HG03575 (cell line): ENCODE results near the gene IL17F.
"Not testable (repeated sequence)": the region's sequence is repeated elsewhere in the genome, so short reads cannot be mapped to it uniquely, and the experiment has no call there.

ENCODE experiments used
- ATAC-seq: cut with Tn5 transposase; IDR thresholded peaks from one replicate; pipeline ENCODE4 v1.9.1; 2021; ENCODE audit not compliant: unreplicated experiment, insufficient number of reproducible peaks, low FRiP score; ENCODE audit errors: extremely low read depth

The IL17F gene

DNA sequence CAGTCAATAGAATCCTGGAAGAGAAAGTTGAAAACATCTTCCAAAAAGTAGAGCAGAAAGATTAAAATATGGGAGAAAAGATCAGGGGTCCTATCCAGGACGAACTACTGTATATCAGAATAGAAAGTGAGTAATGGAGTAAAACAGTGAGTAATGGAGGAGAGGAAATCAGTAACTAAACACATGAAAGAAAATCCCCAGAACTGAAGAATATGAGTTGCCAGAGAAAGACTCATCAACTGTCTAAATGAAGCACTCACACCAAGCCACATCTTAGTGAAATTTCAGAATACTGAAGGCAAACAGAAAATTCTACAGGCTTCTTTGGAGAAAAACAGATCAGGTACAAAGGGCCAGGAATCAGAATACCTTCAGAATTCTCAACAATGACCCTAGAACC, 43.3 kb downstream of the IL17F start:
- no peak for ATAC-seq

DNA sequence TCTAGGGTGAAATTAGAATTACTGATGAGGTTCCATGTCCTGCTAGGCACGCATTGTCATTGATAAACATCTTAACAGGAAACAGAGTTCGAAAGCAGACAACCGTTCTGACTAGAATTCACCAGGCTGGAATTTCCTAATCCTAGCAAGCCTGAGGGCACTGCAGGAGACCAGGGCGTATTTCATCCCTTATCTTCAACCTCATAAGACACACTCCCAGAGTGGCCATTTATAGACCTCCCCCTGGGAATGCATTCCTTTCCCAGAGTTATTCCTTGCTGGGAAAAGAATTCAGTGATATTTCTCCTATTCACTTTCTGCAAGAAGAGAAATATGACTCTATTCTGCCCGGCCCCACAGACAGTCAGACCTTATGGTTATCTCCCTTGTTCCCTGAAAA, 44.2 kb downstream of the IL17F start:
- ATAC-seq = not testable (repeated sequence)

GRCh38 chr6:52195886-52196285, 48.4 kb downstream of the IL17F start:
- ATAC-seq = no peak

- ATAC-seq = no peak
These were observed 52.5 kb downstream of the IL17F start for GRCh38 chr6:52191824-52192223.

DNA sequence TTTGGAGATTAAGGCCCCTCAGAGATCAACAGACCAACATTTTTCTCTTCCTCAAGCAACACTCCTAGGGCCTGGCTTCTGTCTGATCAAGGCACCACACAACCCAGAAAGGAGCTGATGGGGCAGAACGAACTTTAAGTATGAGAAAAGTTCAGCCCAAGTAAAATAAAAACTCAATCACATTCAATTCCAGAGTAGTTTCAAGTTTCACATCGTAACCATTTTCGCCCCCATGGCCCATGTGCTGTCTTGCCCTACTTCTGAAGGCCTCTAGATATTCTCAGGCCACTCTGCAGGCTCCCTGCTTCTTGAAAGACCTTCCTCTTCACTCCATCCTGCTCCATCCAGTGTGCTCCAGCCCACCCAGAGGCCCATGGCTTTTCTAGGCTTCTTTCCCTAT, 53.9 kb downstream of the IL17F start:
- ATAC-seq = no peak

- ATAC-seq = no peak
These were observed 54.3 kb downstream of the IL17F start for GRCh38 chr6:52189974-52190373.

DNA sequence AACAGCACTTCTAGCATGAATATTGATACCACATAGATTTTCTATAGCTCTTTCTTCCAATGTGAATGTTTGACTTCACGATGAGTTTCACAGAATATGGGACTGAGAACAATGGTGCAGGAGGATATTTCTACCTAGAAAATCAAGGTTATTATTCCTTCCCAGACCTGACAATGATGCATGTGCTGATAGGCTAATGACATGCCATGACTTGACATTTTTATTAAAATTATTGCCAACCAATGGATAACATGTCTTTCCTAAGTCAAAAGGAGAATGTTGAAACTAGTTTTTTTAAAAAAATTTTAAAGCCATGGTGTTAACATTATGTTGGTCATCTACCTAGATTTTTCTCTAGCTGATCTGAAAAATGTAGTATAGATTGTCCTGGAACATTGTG, 57.2 kb downstream of the IL17F start:
- ATAC-seq = no peak
